Endothelial cell of umbilical vein (primary cell): ENCODE measurements around the gene MPZ. TPM values are rescaled to one million over a fixed set of nuclear protein-coding genes. Genes with fewer than 3 reads are reported as not detected.

ENCODE experiments used
- BruUV-seq: library from RNA; stranded (reverse); fragments of 400-500 nt; replicated peaks from 2 replicates; lab custom pipeline; 2021; lab: Mats Ljungman, UMichigan
- CTCF ChIA-PET: fragments of 300-600, 350-600 bp; sonication (Branson Sonifier 250); formaldehyde crosslinking; loops from one replicate; lab custom pipeline; 2021; ENCODE audit warnings: antibody characterized with exemption, inconsistent platforms; lab: Charles Lee
- POLR2A ChIA-PET: fragments of 300-600, 350-600 bp; sonication (Branson Sonifier 250); formaldehyde crosslinking; loops from one replicate; lab custom pipeline; 2021; ENCODE audit warnings: antibody characterized with exemption, inconsistent platforms; lab: Charles Lee
- DNase-seq: peaks from one replicate; pipeline ENCODE4 v3.0.0-alpha.2; 2011; ENCODE audit warnings: low read depth, low spot score
- FAIRE-seq: peaks from 2 replicates; lab custom pipeline; 2011; peaks lifted over from hg19 to GRCh38; lab: Jason Lieb, UNC
- H2AFZ ChIP-seq: 2 replicates; pipeline ENCODE4 v1.6.0; 2012; ENCODE audit warnings: low read depth, low read length, control low read depth, inconsistent platforms
- H3K27ac ChIP-seq: 2 replicates; pipeline ENCODE4 v1.5.1; 2011; ENCODE audit warnings: low read depth, mild to moderate bottlenecking, control low read depth, low read length, moderate library complexity; ENCODE audit not compliant: insufficient read depth
- H3K27me3 ChIP-seq, 2 experiments: 2 replicates each; pipeline versions ENCODE4 v1.6.0 to v1.6.1; 2011; ENCODE audit warnings: low read length in 2 of 2, mixed read lengths in 1 of 2; ENCODE audit not compliant: control insufficient read depth in 2 of 2, insufficient read depth in 2 of 2
- H3K36me3 ChIP-seq, 2 experiments: 2 replicates in 1 of 2; 3 replicates in 1 of 2; pipeline ENCODE4 v1.5.1; 2011; ENCODE audit warnings: low read length in 2 of 2, mild to moderate bottlenecking in 1 of 2, moderate library complexity in 1 of 2; ENCODE audit not compliant: control insufficient read depth in 2 of 2, insufficient read depth in 2 of 2; ENCODE audit errors: extremely low read depth in 1 of 2
- H3K4me1 ChIP-seq: 3 replicates; pipeline ENCODE4 v1.5.1; 2011; ENCODE audit warnings: mild to moderate bottlenecking, low read length; ENCODE audit not compliant: control insufficient read depth, insufficient read depth; ENCODE audit errors: extremely low read depth
- H3K4me2 ChIP-seq: 2 replicates; pipeline ENCODE4 v1.6.1; 2011; ENCODE audit warnings: low read length, control low read depth, mixed read lengths; ENCODE audit not compliant: insufficient read depth
- H3K4me3 ChIP-seq, 3 experiments: fragments of 200-600 bp in 1 of 3; sonication (generic), shearing (Covaris generic) in 1 of 3; replicated peaks in 1 of 3; 2 replicates each; pipeline ENCODE4 v1.5.1; 2011 to 2016; ENCODE audit warnings: control low read depth in 3 of 3, low read length in 3 of 3, mild to moderate bottlenecking in 2 of 3, inconsistent platforms in 1 of 3, low read depth in 1 of 3, moderate library complexity in 1 of 3; ENCODE audit not compliant: insufficient read depth in 1 of 3
- H3K79me2 ChIP-seq: 2 replicates; pipeline ENCODE4 v1.6.0; 2012; ENCODE audit warnings: low read length, inconsistent platforms; ENCODE audit not compliant: control insufficient read depth, insufficient read depth
- H3K9ac ChIP-seq: replicated peaks from 2 replicates; pipeline ENCODE3; 2011; ENCODE audit warnings: low read length, control low read depth; ENCODE audit not compliant: insufficient read depth; ENCODE audit errors: extremely low read depth
- H3K9me1 ChIP-seq: replicated peaks from 3 replicates; pipeline ENCODE4 v1.6.0; 2011; ENCODE audit warnings: mild to moderate bottlenecking, low read length; ENCODE audit not compliant: control insufficient read depth, insufficient read depth; ENCODE audit errors: extremely low read depth
- H3K9me3 ChIP-seq: replicated peaks from 2 replicates; pipeline ENCODE4 v1.5.1; 2012; ENCODE audit warnings: low read length, inconsistent platforms; ENCODE audit not compliant: control insufficient read depth, insufficient read depth
- H4K20me1 ChIP-seq: replicated peaks from 2 replicates; pipeline ENCODE3; 2011; ENCODE audit warnings: mild to moderate bottlenecking, low read length; ENCODE audit not compliant: control insufficient read depth, insufficient read depth; ENCODE audit errors: extremely low read depth
- EZH2 ChIP-seq: IDR thresholded peaks from 2 replicates; pipeline ENCODE4 v1.6.1; 2012; ENCODE audit warnings: borderline replicate concordance, low read depth, mild to moderate bottlenecking, moderate library complexity, low read length, inconsistent platforms; ENCODE audit not compliant: severe bottlenecking
- FOS ChIP-seq: IDR thresholded peaks from 2 replicates; pipeline ENCODE4 v1.6.1; 2011; ENCODE audit warnings: mild to moderate bottlenecking, low read length, moderate library complexity, borderline replicate concordance; ENCODE audit not compliant: insufficient read depth
- GATA2 ChIP-seq: IDR thresholded peaks from 2 replicates; pipeline ENCODE4 v1.7.0; 2011; ENCODE audit warnings: low read depth, mild to moderate bottlenecking, moderate library complexity, mixed read lengths, low read length; ENCODE audit not compliant: insufficient read length, insufficient read depth
- JUN ChIP-seq: IDR thresholded peaks from 2 replicates; pipeline ENCODE4 v1.6.1; 2011; ENCODE audit warnings: borderline replicate concordance, low read depth; ENCODE audit not compliant: insufficient read length, insufficient read depth
- MYC ChIP-seq: IDR thresholded peaks from one replicate; pipeline ENCODE4 v1.6.1; 2011; ENCODE audit warnings: mild to moderate bottlenecking, low read depth, low read length
- POLR2A ChIP-seq: IDR thresholded peaks from 2 replicates; pipeline ENCODE4 v1.6.1; 2012; ENCODE audit warnings: low read depth, mild to moderate bottlenecking, control low read depth, low read length
- POLR2AphosphoS5 ChIP-seq: IDR thresholded peaks from 2 replicates; pipeline ENCODE4 v1.6.1; 2012; ENCODE audit warnings: low read depth, mild to moderate bottlenecking, control low read depth, low read length, moderate library complexity; ENCODE audit not compliant: insufficient read depth
- dilution Hi-C: fragments of 300-500 bp; cut with MboI; formaldehyde crosslinking; loops from one replicate; pipeline ENCODE4 v1.15.0; 2019; ENCODE audit warnings: low sequenced_read_pairs; ENCODE audit not compliant: extremely low pct_ligation_motif_present
- intact Hi-C: fragments of 100-400 bp; cut with micrococcal nuclease; formaldehyde crosslinking; loops from one replicate; pipeline ENCODE4 v1.10.0; 2022
- polyA plus RNA-seq, 4 experiments: library from polyadenylated mRNA; depleted of rRNA in 3 of 4; stranded (reverse) in 3 of 4; unstranded in 1 of 4; fragments of >200 nt; gene quantifications; 2 replicates each; pipeline versions ENCODE4 v1.2.1 to v1.2.3, GENCODE V29; 2011 to 2012; ENCODE audit warnings: missing spikeins in 1 of 4
- total RNA-seq: library from RNA; stranded (reverse); gene quantifications from 2 replicates; pipeline ENCODE4 v1.2.3, GENCODE V29; 2021
- TF ChIP-seq, protein P1 (sequence below), 2 donors: IDR thresholded peaks; 1 replicate in 1 of 2; 2 replicates in 1 of 2; pipeline ENCODE4 v1.5.1; 2011; ENCODE audit warnings: low read length in 2 of 2, mild to moderate bottlenecking in 2 of 2, moderate library complexity in 2 of 2, control low read depth in 1 of 2, inconsistent platforms in 1 of 2, low read depth in 1 of 2; ENCODE audit not compliant: insufficient read depth in 1 of 2; ENCODE audit errors: extremely low read depth in 1 of 2
- TF ChIP-seq, protein P2 (sequence below): IDR thresholded peaks from 2 replicates; pipeline ENCODE4 v1.6.1; 2011; ENCODE audit not compliant: insufficient read depth, insufficient read length

Gene MPZ
- total and polyA plus RNA-seq, 2 donors (not counting 3 experiments of a cell fraction or from before 2014, with no cell fraction given) = 2.0 to 7.0 TPM

DNA sequence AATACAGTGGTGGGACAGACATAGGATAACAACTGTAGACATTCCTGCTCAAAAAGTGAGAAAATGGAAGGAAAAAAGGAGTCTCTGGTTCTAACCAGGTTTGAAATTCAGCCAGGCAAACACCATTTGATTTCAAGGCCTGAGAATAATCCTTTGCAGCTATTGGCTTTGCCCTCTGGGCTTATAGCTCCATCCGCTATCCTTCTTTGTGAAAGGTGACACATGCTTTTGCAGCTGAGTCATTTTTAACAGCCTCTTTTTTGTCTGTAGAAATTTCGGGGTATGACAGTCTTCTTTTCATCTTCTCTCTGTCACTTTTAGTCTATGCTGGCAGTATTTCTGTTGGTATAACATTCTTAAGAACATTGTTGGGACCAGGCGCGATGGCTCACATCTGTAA, 20.6 kb upstream of the MPZ start:
- H3K79me2 ChIP-seq = no peaks in the 10 kb centered on the region
- no TSS peak for BruUV-seq
- intact Hi-C loops = loop anchor here (2.0 kb wide), 1 partner anchor 16 kb away; no protein-coding TSS in a partner anchor
- H2AFZ ChIP-seq = no peak overlapping the region
- no peaks in the 10 kb centered on the region for H4K20me1 ChIP-seq
- H3K9me3 ChIP-seq = no peaks in the 10 kb centered on the region
- no peak overlapping the region for H3K4me2 ChIP-seq
- no peaks in the 10 kb centered on the region for H3K27me3 ChIP-seq
- no peaks in the 10 kb centered on the region for H3K4me1 ChIP-seq
- H3K27ac ChIP-seq = no peak overlapping the region
- no peak overlapping the region for H3K9ac ChIP-seq
- ChIA-PET CTCF (interaction anchor here (1.0 kb wide), 1 partner anchor 9 kb away, joined by 3 read pairs; no protein-coding TSS in a partner anchor), POLR2A (no interaction called here)
- peaks cover 0 to 10% of the 10 kb centered on the region in 2 experiments for H3K36me3 ChIP-seq
- no peak overlapping the region for H3K4me3 ChIP-seq
- peaks cover 4% of the 10 kb centered on the region for H3K9me1 ChIP-seq
- DNase-seq (no peak), FAIRE-seq (no peak)
- dilution Hi-C loops = no loop called here
- TF ChIP-seq, protein P1, sequence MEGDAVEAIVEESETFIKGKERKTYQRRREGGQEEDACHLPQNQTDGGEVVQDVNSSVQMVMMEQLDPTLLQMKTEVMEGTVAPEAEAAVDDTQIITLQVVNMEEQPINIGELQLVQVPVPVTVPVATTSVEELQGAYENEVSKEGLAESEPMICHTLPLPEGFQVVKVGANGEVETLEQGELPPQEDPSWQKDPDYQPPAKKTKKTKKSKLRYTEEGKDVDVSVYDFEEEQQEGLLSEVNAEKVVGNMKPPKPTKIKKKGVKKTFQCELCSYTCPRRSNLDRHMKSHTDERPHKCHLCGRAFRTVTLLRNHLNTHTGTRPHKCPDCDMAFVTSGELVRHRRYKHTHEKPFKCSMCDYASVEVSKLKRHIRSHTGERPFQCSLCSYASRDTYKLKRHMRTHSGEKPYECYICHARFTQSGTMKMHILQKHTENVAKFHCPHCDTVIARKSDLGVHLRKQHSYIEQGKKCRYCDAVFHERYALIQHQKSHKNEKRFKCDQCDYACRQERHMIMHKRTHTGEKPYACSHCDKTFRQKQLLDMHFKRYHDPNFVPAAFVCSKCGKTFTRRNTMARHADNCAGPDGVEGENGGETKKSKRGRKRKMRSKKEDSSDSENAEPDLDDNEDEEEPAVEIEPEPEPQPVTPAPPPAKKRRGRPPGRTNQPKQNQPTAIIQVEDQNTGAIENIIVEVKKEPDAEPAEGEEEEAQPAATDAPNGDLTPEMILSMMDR (IDR thresholded peaks at IDR 0.05; ENCODE audit: extremely low read depth in 1 of 2, insufficient read depth in 1 of 2, low read depth in 1 of 2, low read length in 2 of 2) = no peak
- TF ChIP-seq POLR2AphosphoS5 (no peak), POLR2A (no peak), EZH2 (no peak), FOS (no peak), MYC (no peak), JUN (no peak), GATA2 (no peak)
- TF ChIP-seq, protein P2, sequence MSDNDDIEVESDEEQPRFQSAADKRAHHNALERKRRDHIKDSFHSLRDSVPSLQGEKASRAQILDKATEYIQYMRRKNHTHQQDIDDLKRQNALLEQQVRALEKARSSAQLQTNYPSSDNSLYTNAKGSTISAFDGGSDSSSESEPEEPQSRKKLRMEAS = no peak
